ENCODE data around the gene USP34.

USP34 gene

GRCh38 chr2:61420991-61421544 is 49.8 kb downstream of the USP34 start:
- no peak for DNase-seq (ENCODE audit: low spot score)
- TF ChIP-seq CTCF (IDR thresholded peaks at IDR 0.05; ENCODE audit: extremely low read depth, missing control alignments): no peak

- TF ChIP-seq CTCF (IDR thresholded peaks at IDR 0.05; ENCODE audit: extremely low read depth, missing control alignments): no peak
- DNase-seq (ENCODE audit: low spot score): no peak
Measured at GRCh38 chr2:61419570-61419969, 51.3 kb downstream of the USP34 start.

- DNase-seq (ENCODE audit: low spot score): no peak
Measured at GRCh38 chr2:61419129-61419528, 51.8 kb downstream of the USP34 start.

GRCh38 chr2:61416871-61417645 is 53.8 kb downstream of the USP34 start:
- DNase-seq (ENCODE audit: low spot score): no peak
- TF ChIP-seq CTCF (IDR thresholded peaks at IDR 0.05; ENCODE audit: extremely low read depth, missing control alignments): no peak

More at GRCh38 chr2:61419129-61419528, 51.8 kb downstream of the USP34 start:
- TF ChIP-seq CTCF (IDR thresholded peaks at IDR 0.05; ENCODE audit: extremely low read depth, missing control alignments): no peak

- DNase-seq (ENCODE audit: low spot score): no peak
- no peak for TF ChIP-seq CTCF (IDR thresholded peaks at IDR 0.05; ENCODE audit: extremely low read depth, missing control alignments)
Measured at GRCh38 chr2:61415265-61415664, 55.6 kb downstream of the USP34 start.

GRCh38 chr2:61414674-61415073 is 56.2 kb downstream of the USP34 start:
- no peak for DNase-seq (ENCODE audit: low spot score)
- no peak for TF ChIP-seq CTCF (IDR thresholded peaks at IDR 0.05; ENCODE audit: extremely low read depth, missing control alignments)

- no peak for TF ChIP-seq CTCF (IDR thresholded peaks at IDR 0.05; ENCODE audit: extremely low read depth, missing control alignments)
- no peak for DNase-seq (ENCODE audit: low spot score)
Measured at GRCh38 chr2:61411109-61411508, 59.8 kb downstream of the USP34 start.

Measured in GM20000 (cell line).